OCI-LY7 (cell line): ENCODE results near the gene SGIP1. TPM values are rescaled to one million over a fixed set of nuclear protein-coding genes. Genes with fewer than 3 reads are reported as not detected.

ENCODE experiments used
- BruUV-seq: library from RNA; stranded (reverse); fragments of 400-500 nt; replicated peaks from 2 replicates; lab custom pipeline; 2021; lab: Mats Ljungman, UMichigan
- CTCF ChIA-PET: fragments of 300-600 bp; sonication (Branson Sonifier 250); formaldehyde crosslinking; loops from one replicate; lab custom pipeline; 2022; ENCODE audit warnings: antibody characterized with exemption; ENCODE audit not compliant: unreplicated experiment; lab: Charles Lee
- POLR2A ChIA-PET: fragments of 300-600 bp; sonication (Branson Sonifier 250); formaldehyde crosslinking; loops from one replicate; lab custom pipeline; 2022; ENCODE audit warnings: antibody characterized with exemption; lab: Charles Lee
- DNase-seq: peaks from one replicate; pipeline ENCODE4 v3.0.0-alpha.2; 2015; ENCODE audit warnings: low spot score
- H2AFZ ChIP-seq: fragments of 200-600 bp; sonication (generic), shearing (Covaris generic); 2 replicates; pipeline ENCODE4 v1.6.1; 2014; ENCODE audit warnings: mild to moderate bottlenecking, antibody characterized with exemption, low read length, moderate library complexity
- H3K27ac ChIP-seq: fragments of 200-600 bp; sonication (generic); 2 replicates; pipeline ENCODE4 v1.5.1; 2014; ENCODE audit warnings: mixed run types, low read depth, mild to moderate bottlenecking, moderate library complexity, low read length, inconsistent platforms; ENCODE audit not compliant: poor library complexity, severe bottlenecking
- H3K36me3 ChIP-seq: fragments of 200-600 bp; sonication (generic); 2 replicates; pipeline ENCODE4 v1.6.1; 2014; ENCODE audit warnings: mild to moderate bottlenecking, antibody characterized with exemption, low read length, moderate library complexity, mixed read lengths; ENCODE audit not compliant: insufficient read depth
- H3K4me1 ChIP-seq: fragments of 200-600 bp; sonication (generic); 2 replicates; pipeline ENCODE4 v1.5.1; 2014; ENCODE audit warnings: mild to moderate bottlenecking, low read length; ENCODE audit not compliant: insufficient read depth, poor library complexity, severe bottlenecking
- H3K4me2 ChIP-seq: fragments of 200-600 bp; sonication (generic); 2 replicates; pipeline ENCODE4 v1.6.1; 2014; ENCODE audit warnings: mild to moderate bottlenecking, low read length
- H3K4me3 ChIP-seq: fragments of 200-600 bp; sonication (generic); 2 replicates; pipeline ENCODE4 v1.5.1; 2014; ENCODE audit warnings: mild to moderate bottlenecking, low read depth, low read length; ENCODE audit not compliant: poor library complexity, severe bottlenecking
- H3K79me2 ChIP-seq: fragments of 200-600 bp; sonication (generic); 2 replicates; pipeline ENCODE4 v1.6.1; 2016; ENCODE audit warnings: low read depth, mild to moderate bottlenecking, low read length, moderate library complexity, mixed read lengths; ENCODE audit not compliant: insufficient read depth
- H3K9me2 ChIP-seq: fragments of 200-600 bp; sonication (generic); 2 replicates; pipeline ENCODE4 v1.6.1; 2016; ENCODE audit warnings: mild to moderate bottlenecking, low read length, mixed read lengths; ENCODE audit not compliant: insufficient read depth
- H3K9me3 ChIP-seq: fragments of 200-600 bp; sonication (generic); 2 replicates; pipeline ENCODE4 v1.6.1; 2014; ENCODE audit warnings: mild to moderate bottlenecking, mixed run types, low read length, mixed read lengths
- H4K20me1 ChIP-seq: fragments of 200-600 bp; sonication (generic); 2 replicates; pipeline ENCODE4 v1.6.1; 2014; ENCODE audit warnings: mild to moderate bottlenecking, antibody characterized with exemption, low read length, moderate library complexity, mixed read lengths; ENCODE audit not compliant: insufficient read depth
- CTCF ChIP-seq: fragments of 200-600 bp; sonication (generic); conservative IDR thresholded peaks from 2 replicates; pipeline ENCODE4 v1.5.1; 2014; ENCODE audit warnings: mild to moderate bottlenecking, antibody characterized with exemption, low read length, moderate library complexity, mixed read lengths
- EZH2phosphoT487 ChIP-seq: fragments of 200-600 bp; sonication (generic); IDR thresholded peaks from 2 replicates; pipeline ENCODE4 v1.6.1; 2018; ENCODE audit warnings: low read depth, borderline replicate concordance, mild to moderate bottlenecking, mixed run types, antibody characterized with exemption, low read length, moderate library complexity, mixed read lengths
- intact Hi-C: fragments of 100-400 bp; cut with micrococcal nuclease; formaldehyde crosslinking; loops from one replicate; pipeline ENCODE4 v1.10.0; 2022; ENCODE audit not compliant: unreplicated experiment
- total RNA-seq, 2 experiments: library from RNA; depleted of rRNA in 1 of 2; stranded (reverse); fragments of >200 nt in 1 of 2; shearing (Covaris generic) in 1 of 2; gene quantifications; 2 replicates each; pipeline ENCODE4 v1.2.3, GENCODE V29; 2014 to 2022

Gene SGIP1
- total RNA-seq, 2 experiments from 2014 or later, result not detected

GRCh38 chr1:66737836-66738235 lies 203.9 kb downstream of the SGIP1 start:
- no peaks in the 10 kb centered on the region for H3K79me2 ChIP-seq
- POLR2A ChIA-PET, result interaction anchor here (0.6 to 1.1 kb wide), 5 partner anchors 19 to 1240 kb away, joined by 3 to 7 read pairs (median 6); no protein-coding TSS in a partner anchor
- no peaks in the 10 kb centered on the region for H4K20me1 ChIP-seq
- H3K9me2 ChIP-seq, result no peaks in the 10 kb centered on the region
- TF ChIP-seq CTCF (no peak), EZH2phosphoT487 (no peak)
- no peaks in the 10 kb centered on the region for H3K36me3 ChIP-seq
- CTCF ChIA-PET, result no interaction called here
- DNase-seq, result no peak
- no peak overlapping the region for H3K4me2 ChIP-seq
- no peaks in the 10 kb centered on the region for H3K9me3 ChIP-seq
- no TSS peak for BruUV-seq
- peaks cover 22% of the 10 kb centered on the region for H3K4me1 ChIP-seq
- H2AFZ ChIP-seq, result no peak overlapping the region
- intact Hi-C loops, result no loop called here
- no peak overlapping the region for H3K27ac ChIP-seq
- no peak overlapping the region for H3K4me3 ChIP-seq

GRCh38 chr1:66739401-66740157 lies 205.6 kb downstream of the SGIP1 start:
- peaks cover 11% of the 10 kb centered on the region for H3K4me1 ChIP-seq
- no peaks in the 10 kb centered on the region for H3K36me3 ChIP-seq
- POLR2A ChIA-PET, result interaction anchor here (0.5 to 2.0 kb wide), 7 partner anchors 9 to 188 kb away, joined by 3 to 8 read pairs (median 3); no protein-coding TSS in a partner anchor
- H3K9me2 ChIP-seq, result no peaks in the 10 kb centered on the region
- no peak overlapping the region for H3K4me3 ChIP-seq
- DNase-seq, result no peak
- no peaks in the 10 kb centered on the region for H3K9me3 ChIP-seq
- peak overlapping the region; percentile 30; the same call in 1 of the 2 replicates for H3K4me2 ChIP-seq
- H3K27ac ChIP-seq, result no peak overlapping the region
- no peaks in the 10 kb centered on the region for H3K79me2 ChIP-seq
- CTCF ChIA-PET, result no interaction called here
- no peaks in the 10 kb centered on the region for H4K20me1 ChIP-seq
- intact Hi-C loops, result no loop called here
- peak overlapping the region; percentile 76 for H2AFZ ChIP-seq
- TF ChIP-seq EZH2phosphoT487, result no peak
- TF ChIP-seq CTCF, result no peak
- no TSS peak for BruUV-seq

- Histone ChIP-seq H3K27ac (no peak overlapping the region), H3K79me2 (no peaks in the 10 kb centered on the region), H2AFZ (no peak overlapping the region; the same call in 1 of the 2 replicates), H3K9me2 (no peaks in the 10 kb centered on the region), H4K20me1 (no peaks in the 10 kb centered on the region), H3K9me3 (no peaks in the 10 kb centered on the region), H3K4me1 (no peaks in the 10 kb centered on the region), H3K36me3 (no peaks in the 10 kb centered on the region), H3K4me3 (no peak overlapping the region), H3K4me2 (no peak overlapping the region)
- no peak for TF ChIP-seq EZH2phosphoT487
- no peak for DNase-seq
- BruUV-seq, result no TSS peak
- CTCF ChIA-PET, result no interaction called here
- POLR2A ChIA-PET, result interaction anchor here (0.6 to 4.1 kb wide), 5 partner anchors 9 to 475 kb away, joined by 3 to 18 read pairs (median 3); no protein-coding TSS in a partner anchor
- intact Hi-C loops, result no loop called here
Measured at GRCh38 chr1:66745451-66745850, 211.5 kb downstream of the SGIP1 start.
